ENCODE results near the gene IDUA. TPM values are rescaled to one million over a fixed set of nuclear protein-coding genes. Genes with fewer than 3 reads are reported as not detected.

Gene IDUA
- total and polyA plus RNA-seq, 2 of the 4 experiments (the other 2 are of a cell fraction), result 0.72 to 12.5 TPM

DNA sequence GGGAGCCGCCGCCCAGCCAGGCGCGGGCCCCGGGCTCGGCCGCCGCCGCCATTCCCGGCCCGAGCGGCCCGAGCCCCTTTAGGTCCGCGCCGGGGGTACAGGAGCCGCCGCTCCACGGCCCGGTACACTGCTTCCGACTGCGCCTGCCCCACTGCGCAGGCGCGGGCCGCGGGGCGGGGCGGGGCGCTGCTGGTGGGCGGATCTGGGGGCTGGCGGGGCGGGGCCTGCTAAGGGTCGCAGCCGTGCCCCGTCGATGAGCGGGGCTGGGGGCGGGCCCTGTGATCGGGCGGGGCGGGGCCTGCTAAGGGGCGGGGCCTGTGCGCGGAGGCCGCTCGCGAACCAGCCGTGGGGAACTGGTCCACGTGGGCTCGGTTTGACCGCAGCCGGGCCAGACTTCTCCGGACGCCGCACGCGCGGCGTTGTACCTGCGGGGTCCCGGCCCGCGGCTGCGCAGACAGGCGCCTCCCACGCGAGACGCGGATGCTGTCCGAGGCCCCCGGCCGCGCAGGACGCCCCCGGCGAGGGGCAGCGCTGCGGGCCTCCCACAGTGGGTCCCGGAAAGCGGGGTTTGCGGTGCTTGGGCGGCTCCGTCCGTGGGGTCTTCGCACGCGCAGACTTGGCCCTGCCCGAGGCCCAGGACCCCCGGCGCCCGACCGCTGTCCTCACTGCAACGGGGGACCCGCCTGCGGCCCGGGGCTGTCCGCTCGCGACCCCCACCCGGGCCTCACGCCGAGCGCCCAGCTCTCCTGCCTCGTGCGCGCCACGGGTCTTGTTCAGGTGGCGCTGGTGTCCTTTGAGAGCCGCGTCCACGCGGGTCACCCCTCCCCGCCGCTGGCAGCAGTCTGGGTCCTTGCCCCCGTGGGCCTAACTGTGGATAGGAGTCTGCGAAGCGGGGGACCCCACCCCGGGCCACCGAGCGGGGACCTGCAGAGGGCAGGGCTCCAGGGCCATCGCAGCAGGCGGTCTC, 13.1 kb upstream of the IDUA start, which contains the start of gene DGKQ:
Gene DGKQ, minus strand, starts transcription at position 139 of the 967 bp plus-strand sequence. Its CDS starts 87 bp downstream, at position 52.
- H3K9me3 ChIP-seq (ENCODE audit: control insufficient read depth, insufficient read depth, low read length), result no peaks in the 10 kb centered on the region
- peak within 1 kb of the TSS; percentile 61 for H3K4ac ChIP-seq (ENCODE audit: low read depth, low read length)
- H3K79me1 ChIP-seq (ENCODE audit: low read depth in 1 of 2, low read length in 2 of 2), result peaks cover 13 to 24% of the 10 kb centered on the region in 2 experiments; a peak in 3 of 4 replicates
- H3K9me1 ChIP-seq (ENCODE audit: insufficient read depth, low read length), result no peaks in the 10 kb centered on the region; the same call in 1 of the 2 replicates
- no peaks in the 10 kb centered on the region for H3K27me3 ChIP-seq (ENCODE audit: control insufficient read depth, insufficient read depth, low read length)
- peak within 1 kb of the TSS in 1 of 2 experiments; percentile 65; a peak in 1 of 4 replicates for H4K8ac ChIP-seq (ENCODE audit: low read depth in 2 of 2, low read length in 2 of 2)
- H2AK9ac ChIP-seq (replicated peaks; ENCODE audit: low read depth, low read length, poor library complexity), result peak within 1 kb of the TSS; percentile 95
- TF ChIP-seq MAZ (IDR thresholded peaks at IDR 0.05; ENCODE audit: borderline replicate concordance, low read depth, low read length), result no peak
- TF ChIP-seq, protein P1, sequence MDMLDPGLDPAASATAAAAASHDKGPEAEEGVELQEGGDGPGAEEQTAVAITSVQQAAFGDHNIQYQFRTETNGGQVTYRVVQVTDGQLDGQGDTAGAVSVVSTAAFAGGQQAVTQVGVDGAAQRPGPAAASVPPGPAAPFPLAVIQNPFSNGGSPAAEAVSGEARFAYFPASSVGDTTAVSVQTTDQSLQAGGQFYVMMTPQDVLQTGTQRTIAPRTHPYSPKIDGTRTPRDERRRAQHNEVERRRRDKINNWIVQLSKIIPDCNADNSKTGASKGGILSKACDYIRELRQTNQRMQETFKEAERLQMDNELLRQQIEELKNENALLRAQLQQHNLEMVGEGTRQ (IDR thresholded peaks at IDR 0.05; ENCODE audit: low read depth, low read length), result peak; percentile 71
- H2BK5ac ChIP-seq (ENCODE audit: low read depth, low read length, poor library complexity, severe bottlenecking), result no peak within 1 kb of the TSS
- H3K56ac ChIP-seq (ENCODE audit: extremely low read depth, insufficient read depth, low read length), result no peak within 1 kb of the TSS
- CTCF ChIA-PET, result no interaction called here
- peak within 1 kb of the TSS; percentile 84 for H3K4me2 ChIP-seq (ENCODE audit: low read depth, low read length)
- H3K9ac ChIP-seq (ENCODE audit: low read depth, low read length), result peak within 1 kb of the TSS; percentile 48
- peak within 1 kb of the TSS; percentile 39; the same call in 1 of the 2 replicates for H2AK5ac ChIP-seq (ENCODE audit: low read depth, low read length)
- H2BK15ac ChIP-seq (ENCODE audit: low read depth, low read length), result no peak within 1 kb of the TSS
- no peak within 1 kb of the TSS for H4K91ac ChIP-seq (ENCODE audit: insufficient read depth, low read depth, low read length)
- BruUV-seq (replicated peaks), result no TSS peak
- no peak within 1 kb of the TSS for H4K5ac ChIP-seq (ENCODE audit: low read depth, low read length)
- dilution Hi-C loops (cut with HindIII; ENCODE audit: low sequenced_read_pairs, unreplicated experiment) (no loop called here), in situ Hi-C loops (cut with MboI; ENCODE audit: low sequenced_read_pairs) (no loop called here), intact Hi-C loops (cut with micrococcal nuclease) (no loop called here)
- H3K23ac ChIP-seq (ENCODE audit: low read depth, low read length), result 0 out of 2 replicates have a peak within 1 kb of the TSS, but pooled peaks have one; percentile 24
- DNase-seq, result peak; percentile 75
- H2AFZ ChIP-seq (replicated peaks; ENCODE audit: low read length, poor library complexity), result peak within 1 kb of the TSS; percentile 94
- POLR2A ChIA-PET (ENCODE audit: unreplicated experiment), result no interaction called here
- H3K36me3 ChIP-seq (ENCODE audit: control insufficient read depth, insufficient read depth, low read length), result peaks cover 3% of the 10 kb centered on the region; the same call in 1 of the 2 replicates
- H3K14ac ChIP-seq (replicated peaks; ENCODE audit: low read depth, low read length), result peak within 1 kb of the TSS; percentile 22
- H3K4me1 ChIP-seq (ENCODE audit: control insufficient read depth, insufficient read depth, low read length), result peaks cover 4% of the 10 kb centered on the region; the same call in 1 of the 2 replicates
- no peak within 1 kb of the TSS for H2BK20ac ChIP-seq (ENCODE audit: low read depth, low read length)
- peak within 1 kb of the TSS; percentile 87 for H3K4me3 ChIP-seq (ENCODE audit: insufficient read depth, low read depth, low read length)
- WGBS, 2 experiments (ENCODE audit: extremely low coverage in 2 of 2, insufficient read length in 1 of 2), result 17% methylated on average over 52 of the region's 123 CpGs; no CpG with 5 or more reads in 1 of the 2 experiments
- H3K18ac ChIP-seq (ENCODE audit: low read depth, low read length), result no peak within 1 kb of the TSS
- no peak within 1 kb of the TSS for H2BK120ac ChIP-seq (ENCODE audit: low read depth, low read length)
- H3K27ac ChIP-seq (ENCODE audit: insufficient read depth, low read length), result no peak within 1 kb of the TSS; the same call in 1 of the 2 replicates
- H4K20me1 ChIP-seq (ENCODE audit: insufficient read depth, low read length), result peaks cover 32% of the 10 kb centered on the region
- peak; percentile 95 for ATAC-seq (ENCODE audit: low read depth)
